ENCODE measurements around the gene STK33. TPM values are rescaled to one million over a fixed set of nuclear protein-coding genes. Genes with fewer than 3 reads are reported as not detected.

The STK33 gene
- total RNA-seq, 2 experiments from 2014 or later, result not detected

DNA sequence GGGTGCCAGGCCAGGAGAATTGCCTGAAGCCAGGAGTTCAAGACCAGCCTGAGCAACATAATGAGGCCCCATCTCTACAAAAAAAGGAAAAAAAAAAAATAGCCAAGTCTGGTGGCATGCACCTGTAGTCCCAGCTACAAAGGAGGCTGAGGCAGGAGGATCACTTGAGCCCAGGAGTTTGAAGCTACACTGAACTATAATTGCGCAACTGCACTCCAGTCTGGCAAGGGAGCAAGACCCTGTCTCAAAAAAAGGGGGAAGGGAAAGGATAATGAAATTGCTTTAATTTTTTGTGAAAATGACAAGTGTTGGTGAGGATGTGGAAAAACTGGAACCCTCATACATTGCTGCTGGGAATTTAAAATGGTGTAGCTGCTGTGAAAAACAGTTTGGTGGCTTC is 19.2 kb downstream of the STK33 start:
- ChIA-PET POLR2A (no interaction called here), CTCF (no interaction called here)
- DNase-seq (no peak), ATAC-seq (ENCODE audit: poor library complexity) (no peak)
- TF ChIP-seq, protein P1, sequence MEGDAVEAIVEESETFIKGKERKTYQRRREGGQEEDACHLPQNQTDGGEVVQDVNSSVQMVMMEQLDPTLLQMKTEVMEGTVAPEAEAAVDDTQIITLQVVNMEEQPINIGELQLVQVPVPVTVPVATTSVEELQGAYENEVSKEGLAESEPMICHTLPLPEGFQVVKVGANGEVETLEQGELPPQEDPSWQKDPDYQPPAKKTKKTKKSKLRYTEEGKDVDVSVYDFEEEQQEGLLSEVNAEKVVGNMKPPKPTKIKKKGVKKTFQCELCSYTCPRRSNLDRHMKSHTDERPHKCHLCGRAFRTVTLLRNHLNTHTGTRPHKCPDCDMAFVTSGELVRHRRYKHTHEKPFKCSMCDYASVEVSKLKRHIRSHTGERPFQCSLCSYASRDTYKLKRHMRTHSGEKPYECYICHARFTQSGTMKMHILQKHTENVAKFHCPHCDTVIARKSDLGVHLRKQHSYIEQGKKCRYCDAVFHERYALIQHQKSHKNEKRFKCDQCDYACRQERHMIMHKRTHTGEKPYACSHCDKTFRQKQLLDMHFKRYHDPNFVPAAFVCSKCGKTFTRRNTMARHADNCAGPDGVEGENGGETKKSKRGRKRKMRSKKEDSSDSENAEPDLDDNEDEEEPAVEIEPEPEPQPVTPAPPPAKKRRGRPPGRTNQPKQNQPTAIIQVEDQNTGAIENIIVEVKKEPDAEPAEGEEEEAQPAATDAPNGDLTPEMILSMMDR (IDR thresholded peaks at IDR 0.05), result no peak
- no peak overlapping the region for H3K27ac ChIP-seq (ENCODE audit: low read depth in 1 of 2, low read length in 2 of 2)
- Mint-ChIP-seq H3K4me1 (ENCODE audit: low read depth) (no peaks in the 10 kb centered on the region), H3K36me3 (ENCODE audit: low read depth) (no peaks in the 10 kb centered on the region), H3K27ac (no peak overlapping the region), H3K27me3 (peaks cover 13% of the 10 kb centered on the region), H3K9me3 (peaks cover 2% of the 10 kb centered on the region), H3K4me3 (no peak overlapping the region)
- peaks cover 0 to 3% of the 10 kb centered on the region in 2 experiments for H3K27me3 ChIP-seq (ENCODE audit: control insufficient read depth in 1 of 2, insufficient read depth in 2 of 2, low read length in 2 of 2)
- H3K36me3 ChIP-seq (ENCODE audit: insufficient read depth, low read length), result no peaks in the 10 kb centered on the region
- H3K4me1 ChIP-seq (ENCODE audit: insufficient read depth, low read length), result no peaks in the 10 kb centered on the region
- no peak overlapping the region for H3K4me3 ChIP-seq (ENCODE audit: low read length)
- intact Hi-C loops (cut with DNase I, micrococcal nuclease), result no loop called here
- H3K9me3 ChIP-seq (ENCODE audit: control insufficient read depth in 1 of 2, insufficient read depth in 1 of 2, low read length in 2 of 2), result peaks cover 0 to 6% of the 10 kb centered on the region in 2 experiments

DNA sequence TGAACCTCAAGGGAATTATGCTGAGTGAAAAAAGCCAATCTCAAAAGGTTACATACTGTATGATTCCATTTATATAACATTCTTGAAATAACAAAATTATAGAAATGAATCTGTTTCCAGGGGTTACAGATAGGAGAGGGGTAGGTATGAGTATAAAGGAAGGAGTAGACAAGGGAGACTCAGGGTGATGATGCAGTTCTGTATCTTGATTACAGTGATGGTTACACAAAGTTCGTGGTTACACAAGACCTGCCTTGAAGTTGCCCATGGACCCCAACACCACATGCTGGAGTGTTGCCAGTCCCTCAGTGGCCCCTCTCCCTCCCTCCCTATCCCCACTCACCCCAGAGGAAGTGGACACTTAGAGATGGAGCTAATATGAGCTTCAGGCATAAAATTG is 20.3 kb downstream of the STK33 start:
- DNase-seq (no peak), ATAC-seq (ENCODE audit: poor library complexity) (no peak)
- H3K4me3 ChIP-seq (ENCODE audit: low read length), result no peak overlapping the region
- Mint-ChIP-seq H3K27ac (no peak overlapping the region), H3K36me3 (ENCODE audit: low read depth) (no peaks in the 10 kb centered on the region), H3K9me3 (peaks cover 2% of the 10 kb centered on the region), H3K27me3 (peaks cover 19% of the 10 kb centered on the region), H3K4me1 (ENCODE audit: low read depth) (no peaks in the 10 kb centered on the region), H3K4me3 (no peak overlapping the region)
- peaks cover 0 to 3% of the 10 kb centered on the region in 2 experiments for H3K27me3 ChIP-seq (ENCODE audit: control insufficient read depth in 1 of 2, insufficient read depth in 2 of 2, low read length in 2 of 2)
- TF ChIP-seq, protein P1 (IDR thresholded peaks at IDR 0.05), result no peak
- intact Hi-C loops (cut with DNase I, micrococcal nuclease), result no loop called here
- H3K27ac ChIP-seq (ENCODE audit: low read depth in 1 of 2, low read length in 2 of 2), result no peak overlapping the region
- ChIA-PET CTCF (no interaction called here), POLR2A (no interaction called here)
- no peaks in the 10 kb centered on the region for H3K4me1 ChIP-seq (ENCODE audit: insufficient read depth, low read length)
- no peaks in the 10 kb centered on the region for H3K36me3 ChIP-seq (ENCODE audit: insufficient read depth, low read length)
- peaks cover 0 to 6% of the 10 kb centered on the region in 2 experiments for H3K9me3 ChIP-seq (ENCODE audit: control insufficient read depth in 1 of 2, insufficient read depth in 1 of 2, low read length in 2 of 2)

DNA sequence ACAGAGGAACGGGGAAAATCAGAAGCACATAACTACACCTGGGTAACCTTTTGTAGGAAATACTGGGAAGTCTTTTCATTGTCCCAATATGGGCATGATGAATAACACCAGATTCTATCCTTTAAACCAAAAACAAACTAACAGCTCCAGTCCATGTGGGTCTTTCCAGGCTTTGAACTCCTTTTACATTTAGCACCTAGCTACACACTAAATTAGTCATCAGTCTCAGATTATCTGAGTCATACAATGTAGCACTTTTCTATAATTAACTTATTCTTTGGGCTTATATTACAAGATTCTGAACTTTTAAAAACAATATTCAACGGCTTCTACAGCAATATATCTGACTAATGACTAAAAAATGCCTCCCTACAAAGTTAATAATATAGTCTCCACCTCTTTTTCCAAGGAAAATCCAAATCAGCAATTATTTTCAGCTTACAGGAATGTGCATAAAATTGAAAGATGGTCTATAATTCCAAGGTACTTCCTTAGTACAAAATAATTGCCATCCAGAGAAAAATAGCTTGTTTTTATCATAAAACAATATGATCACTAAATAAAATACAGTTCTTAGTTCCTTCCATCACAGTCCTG is 26.3 kb downstream of the STK33 start:
- no peak for ATAC-seq (ENCODE audit: poor library complexity)
- intact Hi-C loops (cut with DNase I, micrococcal nuclease), result loop anchor here (2.0 to 10.0 kb wide), 4 partner anchors 343 to 563 kb away; no protein-coding TSS in a partner anchor

More for the DNA sequence above, 26.3 kb downstream of the STK33 start:
- Histone ChIP-seq H3K36me3 (ENCODE audit: insufficient read depth, low read length) (no peaks in the 10 kb centered on the region), H3K27ac (ENCODE audit: low read depth in 1 of 2, low read length in 2 of 2) (no peak overlapping the region), H3K4me3 (ENCODE audit: low read length) (no peak overlapping the region), H3K27me3 (ENCODE audit: control insufficient read depth in 1 of 2, insufficient read depth in 2 of 2, low read length in 2 of 2) (peaks cover 0 to 9% of the 10 kb centered on the region in 2 experiments), H3K4me1 (ENCODE audit: insufficient read depth, low read length) (no peaks in the 10 kb centered on the region), H3K9me3 (ENCODE audit: control insufficient read depth in 1 of 2, insufficient read depth in 1 of 2, low read length in 2 of 2) (no peaks in the 10 kb centered on the region)
- TF ChIP-seq, protein P1 (IDR thresholded peaks at IDR 0.05), result no peak
- H3K27ac Mint-ChIP-seq, result no peak overlapping the region
- peaks cover 56% of the 10 kb centered on the region for H3K27me3 Mint-ChIP-seq
- no peaks in the 10 kb centered on the region for H3K36me3 Mint-ChIP-seq (ENCODE audit: low read depth)
- CTCF ChIA-PET, result interaction anchor here (1.1 to 2.0 kb wide), 2 partner anchors 304 to 535 kb away, joined by 3 to 6 read pairs; partner anchors contain the start of gene LMO1
- no peak for DNase-seq
- H3K4me3 Mint-ChIP-seq, result no peak overlapping the region
- no peaks in the 10 kb centered on the region for H3K9me3 Mint-ChIP-seq
- H3K4me1 Mint-ChIP-seq (ENCODE audit: low read depth), result no peaks in the 10 kb centered on the region
- POLR2A ChIA-PET, result no interaction called here
